ENCODE measurements around the gene C12orf42. TPM values are rescaled to one million over a fixed set of nuclear protein-coding genes. Genes with fewer than 3 reads are reported as not detected.

C12orf42 gene
- total RNA-seq, 1 donor from 2014 or later: not detected

- DNase-seq (ENCODE audit: low read depth): no peak
- Histone ChIP-seq H3K36me3 (ENCODE audit: control insufficient read depth, insufficient read depth, low read length) (no peaks in the 10 kb centered on the region), H3K4me3 (ENCODE audit: low read depth, low read length) (no peak overlapping the region), H3K27me3 (ENCODE audit: control insufficient read depth, insufficient read depth, low read length) (no peaks in the 10 kb centered on the region)
- TF ChIP-seq, protein P1, sequence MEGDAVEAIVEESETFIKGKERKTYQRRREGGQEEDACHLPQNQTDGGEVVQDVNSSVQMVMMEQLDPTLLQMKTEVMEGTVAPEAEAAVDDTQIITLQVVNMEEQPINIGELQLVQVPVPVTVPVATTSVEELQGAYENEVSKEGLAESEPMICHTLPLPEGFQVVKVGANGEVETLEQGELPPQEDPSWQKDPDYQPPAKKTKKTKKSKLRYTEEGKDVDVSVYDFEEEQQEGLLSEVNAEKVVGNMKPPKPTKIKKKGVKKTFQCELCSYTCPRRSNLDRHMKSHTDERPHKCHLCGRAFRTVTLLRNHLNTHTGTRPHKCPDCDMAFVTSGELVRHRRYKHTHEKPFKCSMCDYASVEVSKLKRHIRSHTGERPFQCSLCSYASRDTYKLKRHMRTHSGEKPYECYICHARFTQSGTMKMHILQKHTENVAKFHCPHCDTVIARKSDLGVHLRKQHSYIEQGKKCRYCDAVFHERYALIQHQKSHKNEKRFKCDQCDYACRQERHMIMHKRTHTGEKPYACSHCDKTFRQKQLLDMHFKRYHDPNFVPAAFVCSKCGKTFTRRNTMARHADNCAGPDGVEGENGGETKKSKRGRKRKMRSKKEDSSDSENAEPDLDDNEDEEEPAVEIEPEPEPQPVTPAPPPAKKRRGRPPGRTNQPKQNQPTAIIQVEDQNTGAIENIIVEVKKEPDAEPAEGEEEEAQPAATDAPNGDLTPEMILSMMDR (IDR thresholded peaks at IDR 0.05; ENCODE audit: insufficient read depth, low read length, severe bottlenecking): no peak
- FAIRE-seq: no peak
Measured at GRCh38 chr12:103354403-103354802, 141.4 kb downstream of the C12orf42 start.

- Histone ChIP-seq H3K36me3 (ENCODE audit: control insufficient read depth, insufficient read depth, low read length) (no peaks in the 10 kb centered on the region), H3K4me3 (ENCODE audit: low read depth, low read length) (no peak overlapping the region), H3K27me3 (ENCODE audit: control insufficient read depth, insufficient read depth, low read length) (no peaks in the 10 kb centered on the region)
- DNase-seq (ENCODE audit: low read depth) (no peak), FAIRE-seq (peak; percentile 32)
- TF ChIP-seq, protein P1 (IDR thresholded peaks at IDR 0.05; ENCODE audit: insufficient read depth, low read length, severe bottlenecking): no peak
Measured at GRCh38 chr12:103353913-103354312, 141.9 kb downstream of the C12orf42 start.

DNA sequence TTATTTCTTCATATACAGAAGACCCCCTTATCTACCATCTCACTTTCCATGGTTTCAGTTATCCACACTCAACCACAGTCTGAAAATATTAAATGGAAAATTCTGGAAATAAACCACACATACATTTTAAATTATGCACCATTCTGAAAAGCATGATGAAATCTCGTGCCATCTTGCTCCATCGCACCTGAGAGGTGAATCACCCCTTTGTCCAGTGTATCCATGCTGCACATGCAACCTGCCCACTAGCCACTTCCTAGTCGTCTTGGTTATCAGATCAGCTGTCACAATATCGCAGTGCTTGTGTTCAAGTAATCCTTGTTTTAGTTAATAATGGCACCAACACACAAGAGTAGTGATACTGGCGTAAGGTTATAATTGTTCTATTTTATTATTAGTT lies 145.7 kb downstream of the C12orf42 start:
- H3K4me3 ChIP-seq (ENCODE audit: low read depth, low read length): no peak overlapping the region
- TF ChIP-seq, protein P1 (IDR thresholded peaks at IDR 0.05; ENCODE audit: insufficient read depth, low read length, severe bottlenecking): no peak
- no peak for FAIRE-seq

DNA sequence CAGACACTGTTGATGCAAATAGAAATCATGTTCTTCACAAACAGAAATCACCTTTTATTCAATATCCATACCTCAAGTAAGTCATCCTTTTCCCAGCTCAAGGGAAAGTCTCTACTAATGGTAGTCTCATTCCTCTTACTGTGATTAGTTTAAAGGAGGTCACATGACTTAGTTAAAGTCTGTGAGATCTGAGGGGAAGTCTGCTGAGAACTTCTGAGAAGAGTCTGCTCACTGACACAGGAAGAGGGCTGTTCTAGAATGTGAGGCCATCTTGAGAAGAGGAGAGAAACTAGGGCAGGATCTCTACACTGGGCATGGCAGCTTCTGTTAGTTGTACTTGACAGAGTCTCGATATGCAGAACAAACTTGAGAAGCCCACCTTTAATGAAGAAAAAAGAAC lies 146.8 kb downstream of the C12orf42 start:
- DNase-seq (ENCODE audit: low read depth) (no peak), FAIRE-seq (no peak)
- Histone ChIP-seq H3K36me3 (ENCODE audit: control insufficient read depth, insufficient read depth, low read length) (no peaks in the 10 kb centered on the region), H3K27me3 (ENCODE audit: control insufficient read depth, insufficient read depth, low read length) (no peaks in the 10 kb centered on the region), H3K4me3 (ENCODE audit: low read depth, low read length) (no peak overlapping the region)
- TF ChIP-seq, protein P1 (IDR thresholded peaks at IDR 0.05; ENCODE audit: insufficient read depth, low read length, severe bottlenecking): no peak

More for the DNA sequence above, 145.7 kb downstream of the C12orf42 start:
- Histone ChIP-seq H3K36me3 (ENCODE audit: control insufficient read depth, insufficient read depth, low read length) (no peaks in the 10 kb centered on the region), H3K27me3 (ENCODE audit: control insufficient read depth, insufficient read depth, low read length) (no peaks in the 10 kb centered on the region)
- no peak for DNase-seq (ENCODE audit: low read depth)

DNA sequence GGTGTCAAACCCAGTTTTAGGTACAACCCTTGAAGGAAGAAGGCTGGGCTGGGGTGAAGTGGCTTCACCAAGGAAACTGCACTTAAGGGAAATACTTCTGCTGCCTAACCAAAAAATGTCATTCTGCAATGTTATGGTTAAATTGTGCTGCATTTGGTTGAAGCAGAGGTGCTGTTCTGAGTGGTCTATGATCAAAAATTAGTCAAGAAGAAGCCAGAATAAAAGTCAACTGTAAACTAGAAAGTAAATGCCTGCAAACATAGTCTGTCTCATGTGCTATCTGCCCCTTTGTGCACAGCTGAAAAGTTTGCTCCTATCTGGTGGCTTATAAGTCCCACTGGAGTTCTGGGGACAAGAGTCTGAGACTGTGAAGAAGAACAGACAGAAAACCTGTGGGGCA lies 158.8 kb downstream of the C12orf42 start:
- no peaks in the 10 kb centered on the region for H3K27me3 ChIP-seq (ENCODE audit: control insufficient read depth, insufficient read depth, low read length)
- no peak overlapping the region for H3K4me3 ChIP-seq (ENCODE audit: low read depth, low read length)
- TF ChIP-seq, protein P1 (IDR thresholded peaks at IDR 0.05; ENCODE audit: insufficient read depth, low read length, severe bottlenecking): no peak
- no peaks in the 10 kb centered on the region for H3K36me3 ChIP-seq (ENCODE audit: control insufficient read depth, insufficient read depth, low read length)
- DNase-seq (ENCODE audit: low read depth): no peak
- no peak for FAIRE-seq

DNA sequence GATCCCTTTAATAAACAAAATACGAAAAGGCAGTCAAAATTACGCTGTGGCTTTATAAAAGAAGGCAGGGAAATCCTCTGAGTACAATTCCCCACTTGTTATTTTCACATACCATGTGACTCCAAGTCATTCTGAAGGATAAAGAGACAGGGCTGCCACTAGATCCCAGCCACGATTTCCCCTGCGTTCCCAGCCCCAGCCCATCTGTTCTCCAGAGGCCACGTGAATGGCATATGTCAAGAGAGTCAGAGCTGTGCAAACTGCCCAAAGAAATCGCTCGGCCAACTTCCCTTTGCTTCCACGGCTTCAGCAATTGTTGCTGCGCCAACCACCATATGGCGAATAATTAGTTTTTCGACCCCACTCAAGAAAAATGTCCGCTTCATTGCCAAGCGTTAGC lies 161.3 kb downstream of the C12orf42 start:
- Histone ChIP-seq H3K4me3 (ENCODE audit: low read depth, low read length) (no peak overlapping the region), H3K27me3 (ENCODE audit: control insufficient read depth, insufficient read depth, low read length) (no peaks in the 10 kb centered on the region), H3K36me3 (ENCODE audit: control insufficient read depth, insufficient read depth, low read length) (no peaks in the 10 kb centered on the region)
- TF ChIP-seq, protein P1 (IDR thresholded peaks at IDR 0.05; ENCODE audit: insufficient read depth, low read length, severe bottlenecking): no peak
- FAIRE-seq: no peak
- no peak for DNase-seq (ENCODE audit: low read depth)

Data from bronchial epithelial cell (primary cell).